SK-N-SH treated with all-trans-retinoic acid at 6 μM for 48 hours (cell line): Measurements from ENCODE around the gene HLA-DRA.

ENCODE experiments used
- BACH2 ChIP-seq: fragments of 250-450 bp; sonication (Bioruptor Pico); IDR thresholded peaks from 2 replicates; pipeline ENCODE4 v1.9.0; 2021; ENCODE audit warnings: mild to moderate bottlenecking, borderline replicate concordance
- RARB ChIP-seq: fragments of 250-450 bp; sonication (Bioruptor Pico); IDR thresholded peaks from 2 replicates; pipeline ENCODE4 v1.8.0; 2021; ENCODE audit warnings: mild to moderate bottlenecking, moderate library complexity
- TOX ChIP-seq: fragments of 250-450 bp; sonication (Bioruptor Pico); IDR thresholded peaks from 2 replicates; pipeline ENCODE4 v1.8.0; 2021; ENCODE audit warnings: mild to moderate bottlenecking, moderate library complexity, borderline replicate concordance
- ZFP30 ChIP-seq: fragments of 450-650 bp; formaldehyde crosslinking; IDR thresholded peaks from 2 replicates; pipeline ENCODE4 v1.5.0; 2022; ENCODE audit warnings: mild to moderate bottlenecking, moderate library complexity
- TF ChIP-seq, protein P1 (sequence below): fragments of 250-450 bp; sonication (Bioruptor Pico); IDR thresholded peaks from 2 replicates; pipeline ENCODE4 v1.8.0; 2020; ENCODE audit warnings: mild to moderate bottlenecking, moderate library complexity, borderline replicate concordance

DNA sequence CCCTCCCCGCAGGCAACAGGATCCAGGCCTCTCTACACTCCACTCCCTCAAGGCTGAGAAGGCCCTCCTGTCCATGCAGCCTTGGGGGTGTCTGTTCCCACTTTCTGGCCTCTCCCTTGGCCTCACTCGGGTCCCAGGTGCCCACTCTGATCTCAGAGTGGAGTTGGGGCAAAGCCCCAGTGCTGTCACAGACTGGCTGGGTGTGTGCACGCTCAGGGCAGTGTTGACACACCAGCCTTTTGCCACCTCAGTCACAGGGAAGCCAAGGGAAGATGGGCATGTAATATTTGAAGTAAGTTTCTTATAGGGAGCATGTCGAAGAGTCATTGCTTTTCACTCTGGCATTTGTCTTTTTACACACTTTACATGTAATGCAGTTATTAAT lies 44.9 kb downstream of the HLA-DRA start:
- TF ChIP-seq TOX (CRISPR knock-in tag) (no peak), ZFP30 (CRISPR knock-in tag) (no peak), RARB (CRISPR knock-in tag) (no peak), BACH2 (CRISPR knock-in tag) (no peak)
- TF ChIP-seq, protein P1, sequence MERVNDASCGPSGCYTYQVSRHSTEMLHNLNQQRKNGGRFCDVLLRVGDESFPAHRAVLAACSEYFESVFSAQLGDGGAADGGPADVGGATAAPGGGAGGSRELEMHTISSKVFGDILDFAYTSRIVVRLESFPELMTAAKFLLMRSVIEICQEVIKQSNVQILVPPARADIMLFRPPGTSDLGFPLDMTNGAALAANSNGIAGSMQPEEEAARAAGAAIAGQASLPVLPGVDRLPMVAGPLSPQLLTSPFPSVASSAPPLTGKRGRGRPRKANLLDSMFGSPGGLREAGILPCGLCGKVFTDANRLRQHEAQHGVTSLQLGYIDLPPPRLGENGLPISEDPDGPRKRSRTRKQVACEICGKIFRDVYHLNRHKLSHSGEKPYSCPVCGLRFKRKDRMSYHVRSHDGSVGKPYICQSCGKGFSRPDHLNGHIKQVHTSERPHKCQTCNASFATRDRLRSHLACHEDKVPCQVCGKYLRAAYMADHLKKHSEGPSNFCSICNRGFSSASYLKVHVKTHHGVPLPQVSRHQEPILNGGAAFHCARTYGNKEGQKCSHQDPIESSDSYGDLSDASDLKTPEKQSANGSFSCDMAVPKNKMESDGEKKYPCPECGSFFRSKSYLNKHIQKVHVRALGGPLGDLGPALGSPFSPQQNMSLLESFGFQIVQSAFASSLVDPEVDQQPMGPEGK (CRISPR knock-in tag), result no peak
